Measurements from ENCODE around the gene SMIM1. TPM values are rescaled to one million over a fixed set of nuclear protein-coding genes. Genes with fewer than 3 reads are reported as not detected.

SMIM1 gene
- total and polyA plus RNA-seq, 2 experiments from 2014 or later, result 3.2 to 7.2 TPM

GRCh38 chr1:3783651-3784474 is 11.3 kb downstream of the SMIM1 start (continued):
- TF ChIP-seq, protein P1, sequence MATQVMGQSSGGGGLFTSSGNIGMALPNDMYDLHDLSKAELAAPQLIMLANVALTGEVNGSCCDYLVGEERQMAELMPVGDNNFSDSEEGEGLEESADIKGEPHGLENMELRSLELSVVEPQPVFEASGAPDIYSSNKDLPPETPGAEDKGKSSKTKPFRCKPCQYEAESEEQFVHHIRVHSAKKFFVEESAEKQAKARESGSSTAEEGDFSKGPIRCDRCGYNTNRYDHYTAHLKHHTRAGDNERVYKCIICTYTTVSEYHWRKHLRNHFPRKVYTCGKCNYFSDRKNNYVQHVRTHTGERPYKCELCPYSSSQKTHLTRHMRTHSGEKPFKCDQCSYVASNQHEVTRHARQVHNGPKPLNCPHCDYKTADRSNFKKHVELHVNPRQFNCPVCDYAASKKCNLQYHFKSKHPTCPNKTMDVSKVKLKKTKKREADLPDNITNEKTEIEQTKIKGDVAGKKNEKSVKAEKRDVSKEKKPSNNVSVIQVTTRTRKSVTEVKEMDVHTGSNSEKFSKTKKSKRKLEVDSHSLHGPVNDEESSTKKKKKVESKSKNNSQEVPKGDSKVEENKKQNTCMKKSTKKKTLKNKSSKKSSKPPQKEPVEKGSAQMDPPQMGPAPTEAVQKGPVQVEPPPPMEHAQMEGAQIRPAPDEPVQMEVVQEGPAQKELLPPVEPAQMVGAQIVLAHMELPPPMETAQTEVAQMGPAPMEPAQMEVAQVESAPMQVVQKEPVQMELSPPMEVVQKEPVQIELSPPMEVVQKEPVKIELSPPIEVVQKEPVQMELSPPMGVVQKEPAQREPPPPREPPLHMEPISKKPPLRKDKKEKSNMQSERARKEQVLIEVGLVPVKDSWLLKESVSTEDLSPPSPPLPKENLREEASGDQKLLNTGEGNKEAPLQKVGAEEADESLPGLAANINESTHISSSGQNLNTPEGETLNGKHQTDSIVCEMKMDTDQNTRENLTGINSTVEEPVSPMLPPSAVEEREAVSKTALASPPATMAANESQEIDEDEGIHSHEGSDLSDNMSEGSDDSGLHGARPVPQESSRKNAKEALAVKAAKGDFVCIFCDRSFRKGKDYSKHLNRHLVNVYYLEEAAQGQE (IDR thresholded peaks at IDR 0.05; ENCODE audit: unreplicated experiment), result no peak
- TF ChIP-seq NANOG (IDR thresholded peaks at IDR 0.05; ENCODE audit: borderline replicate concordance), result no peak
- no peak for TF ChIP-seq POLR2AphosphoS5 (IDR thresholded peaks at IDR 0.05; ENCODE audit: low read depth)
- TF ChIP-seq, protein P2, sequence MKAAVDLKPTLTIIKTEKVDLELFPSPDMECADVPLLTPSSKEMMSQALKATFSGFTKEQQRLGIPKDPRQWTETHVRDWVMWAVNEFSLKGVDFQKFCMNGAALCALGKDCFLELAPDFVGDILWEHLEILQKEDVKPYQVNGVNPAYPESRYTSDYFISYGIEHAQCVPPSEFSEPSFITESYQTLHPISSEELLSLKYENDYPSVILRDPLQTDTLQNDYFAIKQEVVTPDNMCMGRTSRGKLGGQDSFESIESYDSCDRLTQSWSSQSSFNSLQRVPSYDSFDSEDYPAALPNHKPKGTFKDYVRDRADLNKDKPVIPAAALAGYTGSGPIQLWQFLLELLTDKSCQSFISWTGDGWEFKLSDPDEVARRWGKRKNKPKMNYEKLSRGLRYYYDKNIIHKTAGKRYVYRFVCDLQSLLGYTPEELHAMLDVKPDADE (IDR thresholded peaks at IDR 0.05), result no peak
- no peak for TF ChIP-seq STAT1 (IDR thresholded peaks at IDR 0.05; ENCODE audit: unreplicated experiment)

- 0 out of 2 replicates have a peak, but pooled peaks cover 5% of the 10 kb centered on the region for H3F3A ChIP-seq (replicated peaks; ENCODE audit: low read depth)
- DNase-seq (ENCODE audit: low spot score) (no peak), ATAC-seq (no peak)
- H3K36me3 ChIP-seq (ENCODE audit: insufficient read depth), result peaks cover 34% of the 10 kb centered on the region
- H3K9me3 Mint-ChIP-seq, result no peaks in the 10 kb centered on the region; the same call in 2 of the 3 replicates
- no peak overlapping the region; the same call in 2 of the 3 replicates for H3K4me3 Mint-ChIP-seq
- no peak overlapping the region for H3K4me2 ChIP-seq
- no peak overlapping the region for H2AFZ ChIP-seq
- H3K27me3 Mint-ChIP-seq (ENCODE audit: insufficient read depth, low read depth, poor library complexity), result peaks cover 17% of the 10 kb centered on the region
- H3K27me3 ChIP-seq (ENCODE audit: insufficient read depth), result no peaks in the 10 kb centered on the region
- H3K36me3 Mint-ChIP-seq (ENCODE audit: low read depth), result peaks cover 80% of the 10 kb centered on the region
- no peaks in the 10 kb centered on the region for H3K9me2 ChIP-seq (ENCODE audit: insufficient read depth)
- H3K4me1 ChIP-seq (ENCODE audit: insufficient read depth), result peaks cover 6% of the 10 kb centered on the region; the same call in 1 of the 2 replicates
- H3K27ac ChIP-seq (ENCODE audit: low read depth), result no peak overlapping the region
- peak overlapping the region; percentile 24; the same call in 1 of the 2 replicates for H3K27ac Mint-ChIP-seq
- TF ChIP-seq JUNB (IDR thresholded peaks at IDR 0.05; ENCODE audit: unreplicated experiment), result no peak
- peaks cover 13% of the 10 kb centered on the region for H4K20me1 ChIP-seq (replicated peaks; ENCODE audit: insufficient read depth)
- peaks cover 24% of the 10 kb centered on the region for H3K79me2 ChIP-seq (replicated peaks; ENCODE audit: insufficient read depth)
- peaks cover 14% of the 10 kb centered on the region for H3K4me1 Mint-ChIP-seq
- H3K4me3 ChIP-seq, result no peak overlapping the region
Observed at GRCh38 chr1:3785045-3785444, 12.5 kb downstream of the SMIM1 start.

All from GM23338 (cell line).